Esophagus squamous epithelium (tissue), 4 donors: ENCODE data around the gene ASB18.

Experiments
- POLR2A ChIP-seq, 4 donors: fragments of 450-650 bp; IDR thresholded peaks; one replicate each; pipeline ENCODE4 v1.6.1; 2017; ENCODE audit warnings: antibody characterized with exemption in 4 of 4, mild to moderate bottlenecking in 4 of 4, moderate library complexity in 3 of 4
- TF ChIP-seq, protein P1 (sequence below), 6 experiments: fragments of 450-650 bp in 4 of 6; fragments of 200-600 bp in 2 of 6; sonication (generic) in 2 of 6; IDR thresholded peaks; one replicate each; pipeline ENCODE4 v1.5.1; 2016 to 2019; ENCODE audit warnings: antibody characterized with exemption in 6 of 6, mild to moderate bottlenecking in 4 of 6, moderate library complexity in 4 of 6

DNA sequence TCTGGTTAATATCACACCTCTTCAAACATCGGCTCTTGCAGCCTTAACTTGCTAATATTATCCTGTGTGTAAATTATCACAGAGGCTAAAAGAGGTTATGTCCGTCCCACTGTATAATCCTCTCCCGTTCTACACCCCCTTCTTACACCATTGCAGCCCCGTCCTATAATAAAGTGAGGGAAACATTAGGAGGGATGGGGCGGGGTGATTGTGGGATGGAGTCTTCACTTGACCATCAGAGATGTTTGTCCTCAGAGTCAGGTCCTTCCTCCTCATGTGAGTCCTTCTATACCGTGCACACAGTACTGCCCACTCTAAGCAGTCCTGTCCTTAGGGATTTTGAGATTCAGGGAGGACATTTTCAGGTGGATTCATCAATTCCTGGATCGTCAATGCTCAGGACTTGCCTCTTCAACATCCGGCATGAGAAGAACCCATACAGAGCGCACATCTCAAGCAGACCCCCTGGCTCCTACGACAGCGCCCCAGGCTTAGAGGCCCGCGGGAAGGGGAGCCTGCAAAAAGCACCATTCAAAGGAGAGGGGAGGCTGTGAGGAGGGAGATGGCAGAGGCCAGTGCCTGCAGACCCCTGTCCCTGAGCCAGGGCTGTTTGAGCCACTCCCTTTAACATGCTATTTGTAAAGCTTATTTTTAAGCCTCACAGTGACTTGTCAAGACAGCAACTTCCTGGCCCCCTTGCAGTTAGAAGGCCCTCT lies 42.8 kb upstream of the ASB18 start:
- TF ChIP-seq, protein P1, sequence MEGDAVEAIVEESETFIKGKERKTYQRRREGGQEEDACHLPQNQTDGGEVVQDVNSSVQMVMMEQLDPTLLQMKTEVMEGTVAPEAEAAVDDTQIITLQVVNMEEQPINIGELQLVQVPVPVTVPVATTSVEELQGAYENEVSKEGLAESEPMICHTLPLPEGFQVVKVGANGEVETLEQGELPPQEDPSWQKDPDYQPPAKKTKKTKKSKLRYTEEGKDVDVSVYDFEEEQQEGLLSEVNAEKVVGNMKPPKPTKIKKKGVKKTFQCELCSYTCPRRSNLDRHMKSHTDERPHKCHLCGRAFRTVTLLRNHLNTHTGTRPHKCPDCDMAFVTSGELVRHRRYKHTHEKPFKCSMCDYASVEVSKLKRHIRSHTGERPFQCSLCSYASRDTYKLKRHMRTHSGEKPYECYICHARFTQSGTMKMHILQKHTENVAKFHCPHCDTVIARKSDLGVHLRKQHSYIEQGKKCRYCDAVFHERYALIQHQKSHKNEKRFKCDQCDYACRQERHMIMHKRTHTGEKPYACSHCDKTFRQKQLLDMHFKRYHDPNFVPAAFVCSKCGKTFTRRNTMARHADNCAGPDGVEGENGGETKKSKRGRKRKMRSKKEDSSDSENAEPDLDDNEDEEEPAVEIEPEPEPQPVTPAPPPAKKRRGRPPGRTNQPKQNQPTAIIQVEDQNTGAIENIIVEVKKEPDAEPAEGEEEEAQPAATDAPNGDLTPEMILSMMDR (IDR thresholded peaks at IDR 0.05): no peak
- no peak for TF ChIP-seq POLR2A (IDR thresholded peaks at IDR 0.05)
